GM19328 (cell line): ENCODE measurements around the gene ZNF428.
"Not testable (repeated sequence)": the region's sequence is repeated elsewhere in the genome, so short reads cannot be mapped to it uniquely, and the experiment has no call there.

Experiments
- ATAC-seq: cut with Tn5 transposase; IDR thresholded peaks from one replicate; pipeline ENCODE4 v1.9.1; 2021; ENCODE audit warnings: mild to moderate bottlenecking, moderate library complexity; ENCODE audit not compliant: unreplicated experiment

The ZNF428 gene

GRCh38 chr19:43640424-43640757, 21.0 kb upstream of the ZNF428 start:
- no peak for ATAC-seq

DNA sequence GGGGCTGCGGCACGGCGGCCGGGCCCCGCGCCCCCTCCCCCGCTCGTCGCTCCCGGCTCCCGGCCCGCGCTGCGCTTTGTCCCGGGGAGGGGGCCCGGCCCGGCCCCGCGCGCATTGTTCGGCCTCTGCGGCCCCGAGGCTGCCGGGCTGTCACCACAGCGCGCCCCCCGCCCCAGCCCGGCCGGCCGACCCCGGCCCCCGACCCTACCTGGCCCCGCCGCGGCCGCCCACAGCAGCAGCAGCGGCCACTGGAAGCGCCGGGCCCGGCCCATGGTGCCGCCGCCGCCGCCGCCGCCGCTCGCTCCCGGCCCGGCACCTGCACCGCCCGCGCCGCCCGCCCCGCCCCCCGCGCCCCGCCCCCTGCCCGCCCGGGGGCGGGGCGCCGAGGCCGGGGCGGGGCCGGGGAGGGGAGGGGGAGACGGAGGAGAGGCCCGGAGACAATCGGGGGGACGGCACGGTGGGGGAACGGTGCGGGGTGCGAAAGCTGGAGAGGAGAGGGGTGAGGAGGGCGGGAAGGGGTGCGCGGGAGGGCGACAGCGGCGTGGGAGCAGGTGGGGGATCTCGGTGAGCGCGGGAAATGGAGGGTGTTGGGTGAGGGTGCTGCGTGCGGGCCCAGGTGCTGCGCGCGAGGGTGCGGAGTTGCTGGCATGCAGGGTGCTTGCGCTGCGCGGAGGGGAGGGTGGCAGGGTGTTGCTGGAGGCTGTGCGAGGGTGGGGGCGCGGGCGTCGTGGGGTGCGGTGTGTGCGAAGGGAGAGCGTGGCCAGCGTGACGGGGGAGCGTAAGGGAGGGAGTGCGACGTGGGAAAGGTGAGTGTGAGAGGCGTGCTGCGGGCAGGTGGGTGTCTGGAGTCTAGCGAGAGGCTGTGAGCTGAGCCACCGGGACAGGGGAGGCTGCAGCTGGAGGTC, 20.3 kb upstream of the ZNF428 start, which contains the start of gene CADM4:
Gene CADM4, minus strand, starts transcription at position 332 of the 905 bp plus-strand sequence. Its CDS starts 60 bp downstream, at position 272.
- no peak for ATAC-seq

DNA sequence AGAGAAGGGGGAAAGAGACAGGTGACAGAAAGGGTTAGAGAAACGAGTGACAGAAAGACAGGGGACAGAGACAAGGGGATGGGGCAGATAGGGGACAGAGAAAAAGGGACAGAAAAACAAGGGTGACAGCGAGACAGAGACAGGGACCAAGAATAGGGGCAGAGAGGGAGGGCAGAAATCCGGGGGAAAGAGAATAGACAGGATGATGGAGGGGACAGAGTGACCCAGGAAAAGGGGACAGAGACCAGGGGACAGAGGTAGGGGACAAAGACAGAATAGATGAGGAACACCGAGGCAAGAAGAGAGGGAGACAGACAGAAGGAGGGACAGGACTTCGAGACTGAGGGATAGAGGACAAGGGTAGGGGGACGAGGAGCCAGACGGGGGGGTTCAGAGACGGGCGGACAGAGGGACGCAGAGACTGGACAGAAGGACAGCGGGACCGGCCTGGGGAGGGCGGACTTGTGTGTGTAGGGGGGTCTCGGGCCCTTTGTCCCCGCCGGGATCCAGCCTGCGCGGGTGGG, 19.6 kb upstream of the ZNF428 start:
- no peak for ATAC-seq

GRCh38 chr19:43638214-43638994, 19.0 kb upstream of the ZNF428 start:
- ATAC-seq = no peak

DNA sequence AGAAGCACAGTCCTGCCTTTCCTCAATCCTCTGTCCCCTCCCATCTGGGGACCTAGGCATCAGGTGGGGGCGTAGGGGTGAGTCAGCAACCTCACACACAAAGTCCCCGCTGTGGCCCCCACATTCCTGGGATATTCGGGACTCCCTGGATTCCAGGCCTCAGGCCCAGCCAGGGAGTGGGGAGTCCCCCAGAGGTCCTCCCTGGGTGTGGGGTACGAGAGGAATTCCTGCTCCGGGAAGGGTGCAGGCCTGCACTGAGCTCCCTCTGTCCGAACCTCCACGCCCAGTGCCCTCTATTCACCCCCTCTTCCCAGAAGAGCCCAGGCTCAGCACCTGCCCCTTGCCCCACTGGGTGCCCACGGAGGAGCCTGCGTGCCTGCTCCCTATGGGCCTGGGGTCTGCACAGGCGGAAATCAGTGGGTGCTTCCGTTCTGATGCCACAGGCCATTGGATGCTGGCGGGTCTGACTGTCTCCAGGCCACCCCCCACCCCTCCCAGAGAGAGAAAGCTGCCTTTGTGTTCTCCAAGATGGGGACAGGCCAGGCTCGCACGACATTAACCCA, 16.8 kb upstream of the ZNF428 start:
- no peak for ATAC-seq

GRCh38 chr19:43635561-43635940, 16.1 kb upstream of the ZNF428 start:
- ATAC-seq = not testable (repeated sequence)

- no peak for ATAC-seq
These were observed 15.6 kb upstream of the ZNF428 start for GRCh38 chr19:43634872-43635560.

DNA sequence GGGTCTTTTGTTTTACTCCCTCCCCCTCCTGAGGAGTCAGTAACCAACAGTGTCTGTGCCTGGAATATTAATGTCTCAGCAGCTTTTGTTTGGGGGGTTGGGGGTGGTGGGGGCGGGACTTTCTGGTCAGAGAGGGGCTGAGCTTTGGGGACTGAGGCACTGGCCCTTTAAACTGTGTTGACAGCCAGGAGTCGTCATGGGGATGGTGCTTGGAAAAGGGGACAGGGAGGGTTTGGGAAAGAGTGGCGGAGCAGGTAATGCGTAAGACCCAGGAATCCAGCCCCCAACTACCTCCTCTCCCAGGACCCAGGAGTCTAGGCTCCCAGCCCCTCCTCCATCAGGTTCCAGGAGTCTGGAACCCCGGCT, 15.1 kb upstream of the ZNF428 start:
- ATAC-seq = no peak

GRCh38 chr19:43634068-43634467, 14.6 kb upstream of the ZNF428 start:
- no peak for ATAC-seq

DNA sequence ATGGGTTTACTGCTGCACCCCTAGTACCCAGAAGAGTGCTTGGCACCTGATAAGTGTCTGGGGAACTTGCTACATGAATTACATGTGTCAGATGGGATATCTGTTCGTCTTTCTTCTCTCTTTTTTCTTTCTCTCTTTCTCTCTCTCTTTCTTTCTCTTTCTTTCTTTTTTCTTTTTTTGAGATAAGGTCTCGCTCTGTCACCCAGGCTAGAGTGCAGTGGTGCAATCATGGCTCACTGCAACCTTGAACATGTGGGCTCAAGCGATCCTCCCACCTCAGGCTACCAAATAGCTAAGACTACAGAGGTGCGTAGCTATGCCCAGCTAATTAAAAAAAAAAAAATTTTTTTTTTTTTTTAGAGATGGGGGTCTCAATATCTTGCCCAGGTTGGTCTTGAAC, 14.1 kb upstream of the ZNF428 start:
- no peak for ATAC-seq

DNA sequence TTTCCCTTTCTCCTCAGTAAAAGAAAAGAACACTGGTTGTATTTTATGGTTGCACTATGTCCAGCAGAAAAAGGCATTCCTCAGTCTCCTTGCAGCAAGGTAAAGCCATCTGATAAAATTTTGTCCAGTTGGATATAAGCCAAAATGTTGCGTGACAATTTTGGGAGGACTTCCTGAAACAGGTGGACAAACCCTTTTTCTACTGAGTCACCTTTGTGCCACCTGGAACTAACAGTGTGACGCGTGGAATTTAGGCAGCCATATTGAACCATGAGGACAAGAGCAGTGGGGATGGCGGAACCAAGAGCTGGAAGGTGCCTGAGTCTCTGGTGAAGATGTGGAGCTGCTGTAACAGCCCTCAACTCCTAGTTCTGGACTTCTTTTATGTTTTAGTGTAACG, 12.1 kb upstream of the ZNF428 start:
- no peak for ATAC-seq

DNA sequence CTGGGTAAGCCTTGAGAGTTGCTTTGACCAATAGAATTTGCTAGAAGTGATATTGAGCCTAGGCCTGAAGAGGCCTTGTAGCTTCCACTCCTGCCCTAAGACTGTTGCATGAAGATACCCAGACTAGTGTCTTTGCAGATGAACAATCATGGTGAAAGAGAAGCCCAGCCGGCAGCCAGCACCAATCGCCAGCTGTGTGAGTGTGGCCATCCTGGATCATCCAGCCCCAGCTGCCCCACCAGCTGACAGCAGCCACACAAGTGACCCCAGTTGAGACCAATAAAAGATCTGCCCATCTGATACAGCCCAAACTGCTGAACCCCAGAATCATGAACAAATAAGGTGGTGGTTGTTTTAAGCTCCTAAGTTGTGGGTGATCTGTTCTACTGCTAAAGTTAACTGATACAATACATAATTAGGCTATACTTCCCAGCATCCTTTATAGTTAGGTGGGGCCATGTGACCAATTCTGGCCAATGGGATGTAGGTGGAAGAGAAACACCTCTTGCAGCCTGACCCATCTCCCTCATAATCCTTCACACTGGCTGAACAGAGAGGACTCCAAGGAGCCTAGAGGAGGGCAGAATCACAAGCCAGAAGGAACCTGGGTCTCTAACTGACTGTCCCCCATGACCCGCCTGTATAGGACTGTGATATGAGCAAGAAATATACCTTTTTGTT, 9.4 kb upstream of the ZNF428 start:
- no peak for ATAC-seq

- ATAC-seq = no peak
These were observed 7.4 kb upstream of the ZNF428 start for GRCh38 chr19:43626838-43627237.

DNA sequence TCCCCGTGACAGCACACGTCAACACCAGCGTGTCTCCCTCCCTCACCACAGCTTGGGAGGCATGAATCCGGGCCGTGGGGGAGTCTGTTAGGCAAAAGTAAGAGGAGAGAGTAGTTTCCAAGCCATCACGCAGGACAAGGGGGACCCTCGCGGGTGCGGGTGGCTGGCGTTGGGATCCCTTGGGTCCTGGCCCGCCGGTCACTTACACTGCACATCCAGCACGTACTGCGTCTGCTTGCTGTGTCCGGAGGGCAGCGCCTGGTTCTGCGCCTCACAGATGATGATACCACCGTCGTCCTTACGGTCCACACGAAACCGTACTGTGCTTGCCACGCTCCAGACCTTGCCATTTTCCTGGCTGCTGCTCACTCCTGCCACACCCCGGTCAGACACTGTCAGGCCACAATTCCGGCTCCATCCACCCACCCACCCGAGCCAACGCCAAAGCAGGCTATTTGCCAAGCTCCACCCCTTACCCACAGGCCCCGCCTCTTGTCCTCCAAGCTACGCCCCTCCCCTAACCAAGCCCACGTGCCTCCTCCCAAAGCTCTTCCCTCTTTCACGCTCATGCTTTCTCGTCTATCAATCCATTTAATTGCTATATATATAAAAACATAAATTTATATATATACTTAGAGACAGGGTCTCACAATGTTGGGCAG, 6.6 kb upstream of the ZNF428 start:
- no peak for ATAC-seq

GRCh38 chr19:43624933-43625332, 5.5 kb upstream of the ZNF428 start:
- ATAC-seq = no peak

DNA sequence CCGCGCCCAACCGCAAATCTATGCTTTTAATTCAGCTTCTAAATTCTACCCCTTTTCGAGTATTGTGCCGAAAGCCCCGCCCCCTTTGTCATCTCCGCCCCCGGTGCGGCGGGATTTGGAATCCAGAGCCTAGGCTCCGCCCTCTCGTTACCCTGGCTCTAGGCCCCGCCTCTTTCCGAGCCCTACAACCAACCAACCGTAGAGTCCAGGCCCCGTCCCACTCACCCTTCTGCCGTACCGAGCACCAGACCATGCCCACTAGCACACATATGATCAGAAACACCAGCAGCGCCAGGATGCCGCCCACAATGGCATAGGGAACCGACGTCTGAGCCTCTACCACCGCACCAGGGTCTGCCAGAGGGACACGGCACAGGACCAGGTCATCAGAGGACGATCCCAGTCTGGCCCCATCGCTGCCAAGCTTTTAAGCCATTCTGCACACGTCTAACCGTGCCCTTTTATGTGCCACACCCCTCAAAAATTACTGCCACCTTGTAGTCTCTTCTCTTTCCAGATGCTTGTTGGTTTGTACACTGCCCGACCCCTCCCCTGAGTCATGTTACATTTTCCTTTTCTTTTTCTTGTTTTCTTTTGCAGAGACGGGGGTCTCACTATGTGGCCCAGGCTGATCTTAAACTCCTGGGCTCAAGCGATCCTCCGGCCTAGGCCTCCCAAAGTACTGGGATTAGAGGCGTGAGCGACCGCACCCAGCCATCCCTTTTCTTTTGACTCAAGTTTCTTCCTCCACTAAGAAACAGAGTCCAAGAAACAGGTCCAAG, 4.7 kb upstream of the ZNF428 start:
- no peak for ATAC-seq

DNA sequence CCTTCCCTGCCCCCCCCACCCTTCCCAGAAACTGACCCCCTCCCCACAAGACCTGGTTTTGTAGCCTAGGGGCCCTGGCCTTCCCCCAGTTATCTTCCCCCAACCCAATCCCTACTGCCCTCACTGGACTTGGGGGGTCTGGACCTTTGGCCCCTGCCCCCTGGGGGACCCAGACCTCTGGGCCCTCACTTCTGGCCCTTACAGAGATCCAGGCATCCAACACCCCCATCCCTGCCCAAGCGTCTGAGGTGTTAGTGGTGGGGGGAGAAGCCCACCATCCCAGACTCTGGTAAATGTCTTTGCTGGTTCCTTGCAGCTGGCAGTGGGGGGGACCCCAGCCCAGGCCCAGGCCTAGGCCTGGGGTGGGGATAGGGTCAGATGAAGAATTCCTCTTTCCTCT, 3.5 kb upstream of the ZNF428 start:
- ATAC-seq = no peak

- no peak for ATAC-seq
These were observed 2.6 kb upstream of the ZNF428 start for GRCh38 chr19:43622070-43622469.
